HG02588 (cell line): ENCODE results near the gene CDKN1B.
"Not testable (repeated sequence)": the region's sequence is repeated elsewhere in the genome, so short reads cannot be mapped to it uniquely, and the experiment has no call there.

ENCODE experiments used
- ATAC-seq: cut with Tn5 transposase; IDR thresholded peaks from one replicate; pipeline ENCODE4 v1.9.1; 2021; ENCODE audit warnings: mild to moderate bottlenecking, moderate library complexity; ENCODE audit not compliant: unreplicated experiment

Gene CDKN1B

GRCh38 chr12:12723681-12724420 is 6.7 kb downstream of the CDKN1B start:
- ATAC-seq, result no peak

- ATAC-seq, result peak; percentile 12
Measured at GRCh38 chr12:12724421-12725085, 7.4 kb downstream of the CDKN1B start.

- peak; percentile 51 for ATAC-seq
Measured at GRCh38 chr12:12725086-12725955, 8.2 kb downstream of the CDKN1B start.

- no peak for ATAC-seq
Measured at GRCh38 chr12:12725956-12726554, 8.9 kb downstream of the CDKN1B start.

- no peak for ATAC-seq
Measured at GRCh38 chr12:12726555-12727093, 9.5 kb downstream of the CDKN1B start.

- ATAC-seq, result no peak
Measured at GRCh38 chr12:12731178-12731577, 14.0 kb downstream of the CDKN1B start.

- no peak for ATAC-seq
Measured at GRCh38 chr12:12731785-12732184, 14.6 kb downstream of the CDKN1B start.

GRCh38 chr12:12733118-12733517 is 15.9 kb downstream of the CDKN1B start:
- no peak for ATAC-seq

GRCh38 chr12:12734054-12734453 is 16.9 kb downstream of the CDKN1B start:
- no peak for ATAC-seq

- ATAC-seq, result no peak
Measured at GRCh38 chr12:12734561-12735071, 17.4 kb downstream of the CDKN1B start.

- ATAC-seq, result no peak
Measured at GRCh38 chr12:12735301-12735700, 18.1 kb downstream of the CDKN1B start.

GRCh38 chr12:12736759-12737676 is 19.9 kb downstream of the CDKN1B start:
- ATAC-seq, result peak; percentile 68

GRCh38 chr12:12738152-12738551 is 21.0 kb downstream of the CDKN1B start:
- ATAC-seq, result not testable (repeated sequence)

GRCh38 chr12:12741660-12742059 is 24.5 kb downstream of the CDKN1B start:
- no peak for ATAC-seq

- no peak for ATAC-seq
Measured at GRCh38 chr12:12744546-12745305, 27.6 kb downstream of the CDKN1B start.

GRCh38 chr12:12745576-12746211 is 28.5 kb downstream of the CDKN1B start:
- no peak for ATAC-seq

GRCh38 chr12:12747278-12747677 is 30.1 kb downstream of the CDKN1B start:
- ATAC-seq, result no peak

GRCh38 chr12:12748044-12748443 is 30.9 kb downstream of the CDKN1B start:
- no peak for ATAC-seq
